NCI-H2227 (cell line): ENCODE data around the gene RHBDL1.

Experiments used
- DNase-seq: peaks from one replicate; lab custom pipeline; 2025; ENCODE audit not compliant: unreplicated experiment; lab: John Stamatoyannopoulos, UW

Gene RHBDL1

DNA sequence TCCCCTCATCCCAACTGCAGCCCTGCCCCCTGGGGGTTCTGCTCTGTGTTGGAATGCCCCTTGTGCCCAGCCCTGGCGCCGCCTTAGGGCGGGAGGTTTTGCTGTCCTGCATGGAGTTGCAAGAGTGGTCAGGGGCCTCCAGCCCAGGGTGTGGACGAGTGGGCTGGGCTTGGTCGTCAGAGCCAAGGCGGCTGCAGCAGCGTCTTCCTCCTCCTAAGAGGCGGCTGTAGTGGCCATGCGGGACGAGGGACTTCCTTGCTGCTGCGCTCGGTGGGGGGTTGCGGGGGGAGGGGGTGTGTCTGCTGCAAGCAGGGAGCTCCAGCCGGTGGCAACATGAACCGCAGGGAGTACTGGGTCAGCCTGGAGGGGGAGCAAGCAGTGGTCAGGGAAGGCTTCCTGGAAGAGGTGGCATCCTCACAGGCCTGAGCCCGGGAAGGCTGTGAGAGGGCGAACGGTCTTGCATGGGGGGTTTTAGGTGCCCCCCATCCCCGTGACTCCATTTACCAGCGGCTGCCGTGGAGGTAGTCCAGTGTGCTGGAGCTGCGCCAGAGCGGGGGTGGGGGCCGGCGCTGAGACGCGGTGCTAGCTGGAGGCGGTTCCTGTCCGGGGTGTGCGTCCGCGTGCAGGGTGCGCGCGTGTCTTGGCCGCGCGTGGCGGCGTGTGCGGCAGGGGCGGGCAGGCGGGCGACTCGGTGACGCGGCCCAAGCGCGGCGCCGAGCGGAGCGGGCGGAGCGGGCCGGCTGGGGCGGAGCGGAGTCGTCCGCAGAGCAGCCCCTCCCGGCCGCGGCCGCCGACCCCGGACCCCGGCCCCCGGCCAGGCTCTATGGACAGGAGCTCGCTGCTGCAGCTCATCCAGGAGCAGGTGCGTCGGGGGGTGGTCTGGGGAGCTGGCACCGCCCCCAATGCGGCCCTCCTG, at the start of gene RHBDL1:
TSS of gene RHBDL1 (plus strand) at position 704 of the 916 bp plus-strand sequence. CDS start at position 824, 120 bp downstream.
- DNase-seq, result peak; percentile 47

DNA sequence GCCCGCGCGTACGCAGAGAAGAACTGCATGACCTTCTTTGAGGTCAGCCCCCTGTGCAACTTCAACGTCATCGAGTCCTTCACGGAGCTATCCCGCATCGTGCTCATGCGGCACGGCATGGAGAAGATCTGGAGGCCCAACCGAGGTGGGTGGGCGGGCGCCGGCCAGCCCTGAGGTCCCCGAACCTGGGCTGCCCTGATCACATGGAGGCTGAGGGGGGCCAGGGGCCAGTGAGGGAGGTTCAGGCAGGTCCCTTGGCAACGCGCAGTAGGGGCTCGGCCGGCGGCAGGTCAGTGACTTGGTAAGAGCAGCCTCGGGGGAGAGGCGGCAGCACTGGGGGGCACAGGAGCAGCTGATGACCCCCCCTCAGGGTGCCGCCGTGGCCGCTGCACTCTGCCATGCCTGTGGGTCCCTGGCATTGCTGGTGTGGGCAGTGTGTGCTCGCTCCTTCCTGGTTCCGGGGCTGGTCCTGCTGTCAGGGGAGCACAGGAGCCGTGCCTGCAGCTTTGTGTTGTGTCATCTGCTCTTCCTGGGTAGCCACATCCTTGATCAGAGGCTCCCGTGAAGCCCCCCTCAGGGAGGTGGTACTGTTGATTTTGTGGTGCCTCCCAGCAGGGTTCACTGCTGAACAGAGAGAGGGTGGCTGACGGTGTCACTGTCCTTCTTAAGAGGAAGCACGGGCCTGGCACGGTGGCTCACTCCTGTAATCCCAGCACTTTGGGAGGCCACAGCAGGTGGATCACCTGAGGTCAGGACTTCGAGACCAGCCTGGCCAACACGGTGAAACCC, 49.3 kb upstream of the RHBDL1 start:
- DNase-seq, result no peak

GRCh38 chr16:626787-627453, 48.6 kb upstream of the RHBDL1 start:
- DNase-seq, result no peak

DNA sequence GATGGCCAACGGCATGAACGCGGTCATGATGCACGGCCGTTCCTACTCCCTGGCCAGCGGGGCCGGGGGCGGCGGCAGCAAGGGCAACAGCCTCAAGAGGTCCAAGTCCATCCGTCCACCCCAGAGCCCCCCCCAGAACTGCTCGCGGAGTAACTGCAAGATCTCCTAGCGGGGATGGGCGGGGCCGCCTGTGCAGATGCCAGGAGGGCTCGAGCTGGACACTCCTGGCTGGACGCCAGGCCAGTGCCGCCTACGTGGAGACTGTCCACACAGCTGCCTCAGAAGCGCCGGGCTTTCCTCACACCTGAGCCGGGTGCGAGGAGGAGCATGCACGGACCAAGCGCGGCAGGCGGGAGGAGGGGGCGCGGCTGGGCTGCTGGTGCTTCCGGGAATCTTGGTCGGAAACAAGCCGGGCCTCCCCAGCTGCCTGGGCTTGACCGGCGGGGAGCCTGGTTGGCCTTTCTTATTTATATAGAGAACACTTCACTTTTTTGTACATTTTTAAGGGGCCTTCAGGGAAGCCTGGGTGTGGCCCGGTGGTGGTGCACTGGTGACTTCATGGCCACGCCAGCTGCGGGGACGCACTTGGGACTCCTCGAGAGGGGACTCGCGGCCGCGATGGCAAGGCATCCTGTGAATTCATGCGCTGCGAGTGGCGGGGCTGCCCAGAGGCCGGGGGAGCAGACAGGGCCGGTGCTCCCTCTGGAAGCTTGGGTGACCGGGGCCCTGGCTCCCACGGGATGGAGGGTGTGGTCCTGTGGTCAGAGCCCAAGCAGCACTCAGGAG, 47.8 kb upstream of the RHBDL1 start:
- DNase-seq, result no peak

DNA sequence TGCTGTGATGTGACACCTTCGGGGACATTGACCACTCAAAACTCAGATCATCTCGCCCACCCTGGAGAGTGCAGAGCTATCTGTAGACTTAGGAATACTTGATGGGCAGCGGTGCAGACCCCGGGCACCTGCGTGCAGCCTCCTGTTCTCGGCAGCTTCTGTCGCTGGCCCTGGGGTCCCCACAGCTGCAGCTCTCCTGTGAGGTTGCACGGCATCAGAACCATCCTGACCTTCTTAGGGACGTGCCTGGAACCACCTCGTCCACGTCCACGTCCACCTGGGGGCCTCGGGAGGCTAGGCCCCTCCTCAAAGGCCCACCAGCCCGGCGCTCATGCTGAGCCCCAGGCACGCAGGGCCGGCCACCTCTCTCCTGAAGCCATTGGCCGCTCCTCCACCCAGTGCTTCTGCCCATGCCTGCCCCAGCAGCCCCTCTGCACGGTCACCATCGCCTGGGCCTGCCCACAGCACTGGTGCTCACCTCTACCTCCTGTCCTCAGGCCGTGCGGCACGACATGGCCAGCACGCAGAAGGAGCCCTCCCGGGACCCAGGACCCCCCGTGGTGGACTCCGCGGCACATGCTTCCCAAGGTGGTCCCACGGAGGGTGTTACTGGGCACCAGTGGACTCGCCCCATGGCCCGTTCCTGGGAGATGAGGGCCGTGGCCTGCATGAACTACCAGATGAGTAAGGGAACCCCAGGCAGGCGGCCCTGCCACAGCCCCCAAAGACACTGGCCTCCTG, 47.0 kb upstream of the RHBDL1 start:
- no peak for DNase-seq

DNA sequence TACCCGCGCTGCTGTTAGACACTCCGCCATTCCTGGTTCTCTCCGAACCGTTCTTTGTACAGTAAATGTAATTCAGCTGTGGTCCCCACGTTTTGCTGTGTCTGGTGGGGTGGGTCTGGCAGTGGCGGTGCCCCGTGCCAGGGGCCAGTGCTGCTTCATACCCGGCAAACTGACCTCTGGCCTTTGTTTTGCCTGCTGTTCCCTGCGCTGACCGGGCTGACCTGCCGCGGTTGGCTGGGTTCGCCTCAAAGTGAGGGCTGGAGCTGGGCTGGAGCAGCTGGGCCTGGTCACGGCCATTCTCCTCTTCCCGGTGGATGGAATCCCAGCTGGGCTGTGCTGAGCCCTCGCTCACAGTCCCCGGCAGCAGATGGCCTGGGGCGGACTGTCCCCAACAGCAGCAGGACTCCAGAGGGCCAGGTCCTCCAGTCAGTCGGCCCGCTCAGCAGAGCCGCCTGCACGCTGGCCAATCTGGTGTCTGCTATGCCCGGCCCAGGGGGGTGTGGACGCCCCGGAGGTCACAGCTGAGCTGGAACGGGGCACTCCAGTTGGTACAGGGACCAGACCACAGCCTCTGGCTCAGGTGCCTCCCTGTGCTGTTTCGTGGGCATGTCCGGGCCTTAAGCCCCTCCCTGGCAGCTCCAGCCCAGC, 46.2 kb upstream of the RHBDL1 start:
- peak; percentile 55 for DNase-seq

- DNase-seq, result no peak
Observed at GRCh38 chr16:629833-630248, 45.6 kb upstream of the RHBDL1 start.

- no peak for DNase-seq
Observed at GRCh38 chr16:630249-630814, 45.1 kb upstream of the RHBDL1 start.

GRCh38 chr16:630815-631405, 44.6 kb upstream of the RHBDL1 start, which contains the start of gene WFIKKN1:
WFIKKN1 (plus strand) TSS chr16:630985; CDS start chr16:631254, 269 bp downstream.
- DNase-seq, result peak; percentile 39

- DNase-seq, result no peak
Observed at GRCh38 chr16:631808-632358, 43.6 kb upstream of the RHBDL1 start.

GRCh38 chr16:632486-633335, 42.8 kb upstream of the RHBDL1 start:
- no peak for DNase-seq

DNA sequence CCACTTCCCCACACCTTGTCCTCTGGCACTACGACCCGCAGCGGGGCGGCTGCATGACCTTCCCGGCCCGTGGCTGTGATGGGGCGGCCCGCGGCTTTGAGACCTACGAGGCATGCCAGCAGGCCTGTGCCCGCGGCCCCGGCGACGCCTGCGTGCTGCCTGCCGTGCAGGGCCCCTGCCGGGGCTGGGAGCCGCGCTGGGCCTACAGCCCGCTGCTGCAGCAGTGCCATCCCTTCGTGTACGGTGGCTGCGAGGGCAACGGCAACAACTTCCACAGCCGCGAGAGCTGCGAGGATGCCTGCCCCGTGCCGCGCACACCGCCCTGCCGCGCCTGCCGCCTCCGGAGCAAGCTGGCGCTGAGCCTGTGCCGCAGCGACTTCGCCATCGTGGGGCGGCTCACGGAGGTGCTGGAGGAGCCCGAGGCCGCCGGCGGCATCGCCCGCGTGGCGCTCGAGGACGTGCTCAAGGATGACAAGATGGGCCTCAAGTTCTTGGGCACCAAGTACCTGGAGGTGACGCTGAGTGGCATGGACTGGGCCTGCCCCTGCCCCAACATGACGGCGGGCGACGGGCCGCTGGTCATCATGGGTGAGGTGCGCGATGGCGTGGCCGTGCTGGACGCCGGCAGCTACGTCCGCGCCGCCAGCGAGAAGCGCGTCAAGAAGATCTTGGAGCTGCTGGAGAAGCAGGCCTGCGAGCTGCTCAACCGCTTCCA, 42.0 kb upstream of the RHBDL1 start:
- DNase-seq, result no peak

GRCh38 chr16:634051-634670, 41.3 kb upstream of the RHBDL1 start:
- DNase-seq, result no peak

- no peak for DNase-seq
Observed at GRCh38 chr16:634996-635395, 40.5 kb upstream of the RHBDL1 start.

- no peak for DNase-seq
Observed at GRCh38 chr16:635573-636205, 39.8 kb upstream of the RHBDL1 start.
